GM12864 (cell line): ENCODE data around the gene GDPD5.

Experiments
- DNase-seq: peaks from one replicate; pipeline ENCODE4 v3.0.0-alpha.2; 2011; ENCODE audit warnings: low read depth
- H3K4me3 ChIP-seq: 2 replicates; pipeline ENCODE4 v1.5.1; 2011; ENCODE audit warnings: mild to moderate bottlenecking, low read depth, low read length, control low read depth
- CTCF ChIP-seq: IDR thresholded peaks from 2 replicates; pipeline ENCODE4 v1.5.1; 2011; ENCODE audit warnings: low read depth, mild to moderate bottlenecking, moderate library complexity, low read length, control low read depth, inconsistent platforms; ENCODE audit errors: missing control alignments

Gene GDPD5

DNA sequence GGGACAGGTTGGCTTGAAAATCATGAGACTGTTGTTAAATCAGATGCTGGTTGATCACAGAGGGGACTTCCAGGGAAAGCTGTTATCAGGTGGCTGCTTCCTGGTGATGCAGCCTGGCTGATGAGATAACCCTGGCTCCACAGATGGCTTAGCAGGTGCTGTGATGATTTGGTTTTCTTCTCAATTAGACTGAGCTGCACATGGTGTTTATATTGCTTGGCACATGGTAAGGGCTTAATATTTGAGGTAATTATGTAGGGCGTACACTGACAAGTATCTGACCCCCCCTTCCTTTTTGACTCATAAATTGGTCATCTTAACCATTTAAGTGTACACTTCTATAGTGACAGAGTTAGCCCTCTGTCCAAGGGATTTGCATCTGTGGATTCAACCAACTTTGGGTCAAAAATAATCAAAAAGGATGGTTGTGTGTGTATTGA, 119.4 kb downstream of the GDPD5 start:
- H3K4me3 ChIP-seq = no peak overlapping the region
- DNase-seq = no peak
- no peak for TF ChIP-seq CTCF

GRCh38 chr11:75403983-75404658, 121.6 kb downstream of the GDPD5 start:
- no peak overlapping the region for H3K4me3 ChIP-seq
- no peak for TF ChIP-seq CTCF
- no peak for DNase-seq

DNA sequence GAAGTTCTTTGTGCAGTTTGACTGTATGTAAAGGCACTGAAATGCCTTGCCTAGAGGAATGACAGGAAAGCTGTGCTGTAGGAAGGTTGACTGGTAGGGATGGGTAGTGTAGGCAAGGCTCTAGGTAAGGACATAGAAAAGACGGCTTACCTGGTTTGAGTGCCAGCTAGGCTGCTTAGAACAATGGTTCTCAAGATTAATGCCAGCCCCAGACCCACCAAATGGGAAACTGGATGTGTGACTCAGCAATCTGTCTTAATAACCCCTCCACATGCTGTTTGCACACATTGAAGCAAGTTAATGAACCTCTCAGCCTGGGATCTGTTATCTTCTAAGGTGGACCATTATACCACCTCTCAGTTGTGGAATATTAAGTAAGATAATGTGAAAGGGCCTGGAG, 122.7 kb downstream of the GDPD5 start:
- no peak overlapping the region for H3K4me3 ChIP-seq
- DNase-seq = no peak
- no peak for TF ChIP-seq CTCF

GRCh38 chr11:75402002-75402773, 123.6 kb downstream of the GDPD5 start:
- H3K4me3 ChIP-seq = peak overlapping the region; percentile 72
- no peak for TF ChIP-seq CTCF
- no peak for DNase-seq

GRCh38 chr11:75400146-75400865, 125.4 kb downstream of the GDPD5 start:
- H3K4me3 ChIP-seq = peak overlapping the region; percentile 72
- no peak for TF ChIP-seq CTCF
- DNase-seq = no peak

DNA sequence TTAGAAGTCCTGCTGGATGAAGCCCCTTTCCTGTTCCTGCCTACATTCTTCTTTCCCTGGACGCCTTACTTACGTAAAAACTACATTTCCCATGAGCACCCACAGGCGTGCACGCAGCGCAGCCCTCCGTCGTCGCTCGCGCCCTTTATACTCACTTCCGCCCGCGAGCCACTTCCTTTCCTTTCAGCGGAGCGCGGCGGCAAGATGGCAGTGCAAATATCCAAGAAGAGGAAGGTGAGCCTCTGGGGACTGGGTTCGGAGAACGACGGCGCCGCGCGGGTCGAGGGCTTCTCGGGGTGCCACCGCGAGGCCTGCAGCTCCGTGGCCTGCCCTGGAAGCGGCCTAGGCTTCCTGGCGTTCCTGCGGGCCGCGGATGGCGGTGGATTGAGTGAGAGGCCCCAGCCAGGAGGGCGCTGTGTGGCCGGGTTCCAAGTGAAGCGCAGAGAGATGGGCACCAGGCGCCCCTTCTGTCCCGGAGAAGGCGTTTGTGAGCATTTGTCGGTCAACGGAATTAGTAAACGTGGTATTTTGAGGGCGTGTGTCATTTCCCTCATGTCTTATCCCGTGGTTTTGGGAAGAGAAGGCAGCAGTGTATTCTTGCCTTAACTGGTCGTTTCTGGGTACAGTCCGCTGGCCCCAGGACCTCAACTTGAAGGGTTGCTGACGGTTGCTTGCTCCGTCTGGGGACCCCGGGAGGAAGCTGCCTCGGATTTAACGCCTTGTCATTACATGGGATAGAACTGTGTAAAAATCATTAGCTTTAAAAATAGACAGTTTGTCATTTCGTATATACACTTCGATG, 126.2 kb downstream of the GDPD5 start, which contains the start of gene RPS3:
Gene RPS3 (plus strand): TSS at position 175 of the 802 bp plus-strand sequence. CDS start 30 bp downstream, at position 205.
- TF ChIP-seq CTCF = no peak
- peak; percentile 69 for DNase-seq
- peak within 1 kb of the TSS; percentile 72 for H3K4me3 ChIP-seq
